DMS79 (cell line): Measurements from ENCODE around the gene ZNF574.

Experiments
- DNase-seq: peaks from one replicate; lab custom pipeline; 2025; lab: John Stamatoyannopoulos, UW

Gene ZNF574

DNA sequence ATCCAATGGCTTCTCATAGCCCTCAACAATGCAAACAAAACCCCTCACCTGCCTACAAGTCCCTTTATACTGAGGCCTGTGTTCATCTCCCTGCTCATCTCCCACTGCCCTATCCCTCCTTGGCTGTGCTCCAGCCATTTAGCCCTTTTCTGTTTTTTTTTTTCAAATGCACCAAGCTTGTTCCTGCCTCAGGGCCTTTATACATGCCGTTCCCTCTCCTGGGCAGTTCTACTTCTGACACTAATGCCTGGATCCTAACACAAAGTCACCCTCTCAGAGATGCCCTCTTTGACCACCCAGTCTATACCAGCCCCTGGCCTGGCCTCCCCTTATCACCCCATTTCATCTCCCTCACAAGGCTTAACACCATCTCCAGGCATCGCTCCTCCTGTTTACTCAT lies 26.9 kb downstream of the ZNF574 start:
- no peak for DNase-seq

- DNase-seq: no peak
Observed at GRCh38 chr19:42105368-42105767, 29.4 kb downstream of the ZNF574 start.

DNA sequence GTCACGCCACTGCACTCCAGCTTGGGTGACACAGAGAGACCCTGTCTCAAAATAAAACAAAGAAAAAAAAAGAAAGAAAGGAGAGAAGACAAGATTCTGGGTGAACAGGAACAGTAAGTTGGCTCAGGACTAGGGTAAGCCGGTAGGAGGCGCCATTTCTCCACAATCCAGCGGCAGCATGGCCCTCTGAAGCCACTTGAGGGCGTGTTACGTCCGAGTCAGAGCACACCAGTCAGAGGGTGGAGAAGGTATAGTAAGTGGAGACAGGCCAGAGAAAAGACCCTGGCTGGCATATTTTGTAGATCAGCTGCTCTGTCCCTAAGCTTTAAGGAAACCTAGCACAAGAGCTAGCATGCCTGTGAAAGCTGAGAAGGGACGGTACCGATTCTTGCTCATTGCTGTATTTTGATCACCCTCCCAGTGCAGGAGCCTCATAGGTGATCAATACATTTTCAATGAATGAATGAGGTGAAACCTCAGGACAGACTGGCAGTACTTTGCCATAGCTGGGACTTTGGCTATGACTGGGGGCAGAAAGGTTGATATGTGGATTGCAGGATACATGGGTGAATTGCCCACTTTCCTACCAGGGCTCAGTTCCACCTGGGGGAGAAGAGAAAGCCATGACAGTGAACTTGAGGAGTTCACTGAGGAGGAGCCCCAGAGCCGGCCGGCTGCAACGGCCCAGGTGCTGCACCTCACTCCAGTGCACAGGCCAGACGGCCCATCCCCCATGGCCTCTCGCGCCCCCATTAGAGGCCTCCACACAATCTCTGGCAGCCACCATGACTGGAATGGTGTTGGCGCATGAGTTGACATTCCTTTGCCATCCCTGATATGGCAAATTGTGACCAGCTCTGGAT lies 32.8 kb downstream of the ZNF574 start:
- peak; percentile 67 for DNase-seq

DNA sequence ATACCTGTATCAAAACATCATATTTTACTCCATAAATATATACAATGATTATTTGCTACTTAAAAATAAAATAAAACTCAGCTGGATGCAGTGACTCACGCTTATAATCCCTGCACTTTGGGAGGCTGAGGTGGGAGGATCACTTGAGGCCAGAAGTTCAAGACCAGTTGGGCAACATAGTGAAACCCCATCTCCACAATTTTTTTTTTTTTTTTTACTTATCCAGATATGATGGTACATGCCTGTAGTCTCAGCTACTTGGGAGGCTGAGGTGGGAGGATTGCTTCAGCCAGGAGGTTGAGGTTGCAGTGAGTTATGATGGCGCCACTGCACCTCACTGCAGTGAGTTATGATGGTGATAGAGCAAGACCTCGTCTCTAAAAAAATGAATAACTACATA lies 33.9 kb downstream of the ZNF574 start:
- DNase-seq: no peak

DNA sequence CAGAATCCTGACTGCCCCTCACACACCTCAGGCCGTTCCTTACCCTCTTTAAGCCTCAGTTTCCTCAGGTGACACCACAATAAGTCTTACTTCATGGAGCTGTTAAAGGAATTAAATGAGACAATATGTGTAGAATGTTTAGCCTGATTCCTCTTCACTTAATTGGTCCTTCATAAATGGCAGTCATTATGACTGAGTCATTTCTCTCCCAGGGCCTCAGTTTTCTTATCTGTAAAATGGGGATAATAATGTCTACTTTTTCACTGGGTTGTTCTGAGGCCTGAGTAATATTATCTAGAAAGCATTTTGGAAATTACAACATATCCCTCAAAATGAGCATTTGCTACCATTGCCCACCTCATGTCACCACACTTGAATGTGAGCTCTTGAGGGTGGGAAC lies 34.7 kb downstream of the ZNF574 start:
- DNase-seq: no peak

GRCh38 chr19:42111384-42111783 lies 35.4 kb downstream of the ZNF574 start:
- DNase-seq: no peak

DNA sequence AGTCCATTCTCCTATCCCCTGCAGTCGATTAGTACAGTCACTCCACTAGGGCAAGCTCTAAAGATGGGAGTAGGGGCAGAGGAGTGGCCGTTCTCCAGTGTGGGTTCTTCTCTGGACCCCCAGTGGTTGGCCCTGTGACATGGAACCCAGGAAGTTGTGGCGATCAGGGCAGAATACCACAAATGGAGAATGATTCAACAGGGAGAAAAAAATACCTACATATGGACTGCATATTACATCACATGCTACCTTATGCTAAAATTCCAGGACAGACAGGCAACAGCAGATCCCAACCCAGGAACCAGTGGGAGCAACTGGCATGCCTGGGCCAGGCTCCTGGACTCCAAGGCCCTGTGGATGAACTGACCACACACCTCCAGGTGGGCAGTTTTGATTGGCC lies 35.8 kb downstream of the ZNF574 start:
- no peak for DNase-seq

- DNase-seq: peak; percentile 65
Observed at GRCh38 chr19:42113641-42114348, 37.8 kb downstream of the ZNF574 start.

GRCh38 chr19:42114412-42114811 lies 38.4 kb downstream of the ZNF574 start:
- DNase-seq: peak; percentile 88

DNA sequence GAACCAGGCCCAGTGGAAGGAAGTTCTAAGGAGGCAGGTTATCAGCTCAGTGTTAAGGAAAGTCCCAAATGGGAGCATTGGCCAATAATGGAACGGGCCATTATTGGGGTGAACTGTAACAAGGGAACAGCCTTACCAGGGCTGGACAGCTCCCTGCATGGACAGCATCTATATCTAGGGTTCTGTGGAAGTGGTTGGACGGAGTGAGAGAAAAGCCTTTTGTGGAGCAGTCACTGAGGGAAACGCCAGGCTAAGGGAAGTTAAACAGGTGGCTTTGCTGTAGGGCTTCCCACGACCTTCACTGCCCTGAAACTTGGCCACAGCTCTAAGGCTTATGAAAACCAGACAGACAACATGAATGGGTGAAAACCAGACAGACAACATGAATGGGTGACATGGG lies 39.3 kb downstream of the ZNF574 start:
- no peak for DNase-seq

DNA sequence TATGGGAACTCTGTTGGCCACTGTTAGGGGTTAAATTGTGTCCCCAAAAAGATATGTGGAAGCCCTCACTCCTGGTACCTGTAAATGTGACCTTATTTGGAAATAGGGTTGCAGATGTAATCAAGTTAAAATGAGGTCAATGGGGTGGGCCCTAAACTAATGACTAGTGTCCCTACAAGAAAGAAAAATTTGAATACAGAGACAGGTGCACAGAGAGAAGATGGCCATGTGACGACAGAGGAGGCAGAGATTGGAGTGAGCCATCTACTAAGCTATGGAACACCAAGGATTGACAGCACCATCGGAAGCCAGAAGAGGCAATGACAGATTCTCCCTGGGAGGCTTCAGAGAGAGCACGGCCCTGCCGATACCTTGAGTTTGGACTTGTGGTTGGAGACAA lies 39.7 kb downstream of the ZNF574 start:
- DNase-seq: no peak

DNA sequence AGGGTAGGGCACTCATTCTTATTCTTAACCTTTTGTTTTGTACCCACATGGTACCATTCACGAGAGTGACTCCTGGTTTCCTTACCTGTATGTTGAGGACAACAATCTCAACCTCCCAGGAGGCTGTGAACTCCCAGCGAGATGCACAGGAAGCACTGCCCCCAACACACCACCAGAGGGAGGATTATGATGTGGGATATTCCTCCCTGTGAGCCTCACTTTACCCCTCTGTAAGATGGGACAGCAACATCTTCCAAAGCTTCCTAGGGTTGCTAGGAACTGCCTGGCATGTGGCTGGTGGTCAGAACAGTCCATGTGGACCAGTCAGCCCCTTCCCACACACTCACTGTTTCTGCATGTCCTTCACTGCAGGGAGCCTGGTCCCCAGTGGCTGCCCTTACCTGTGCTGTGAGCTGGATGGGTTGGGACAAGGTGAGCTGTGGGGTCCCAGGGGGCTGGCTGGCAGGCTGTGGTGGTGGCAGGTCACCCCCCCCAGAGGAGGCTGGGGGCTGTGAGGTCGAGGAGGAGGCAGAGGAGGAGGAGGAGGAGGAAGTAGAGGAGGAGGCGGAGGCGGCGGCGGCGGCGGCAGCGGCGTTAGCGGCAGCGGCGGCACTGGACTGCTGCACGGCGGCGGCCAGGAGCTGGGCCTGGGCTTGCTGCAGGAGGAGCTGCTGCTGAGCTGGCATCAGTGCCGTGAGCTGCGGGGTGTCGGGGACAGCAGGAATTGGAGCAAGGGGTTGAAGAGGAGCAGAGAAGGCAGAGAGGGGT lies 40.5 kb downstream of the ZNF574 start:
- DNase-seq: no peak

DNA sequence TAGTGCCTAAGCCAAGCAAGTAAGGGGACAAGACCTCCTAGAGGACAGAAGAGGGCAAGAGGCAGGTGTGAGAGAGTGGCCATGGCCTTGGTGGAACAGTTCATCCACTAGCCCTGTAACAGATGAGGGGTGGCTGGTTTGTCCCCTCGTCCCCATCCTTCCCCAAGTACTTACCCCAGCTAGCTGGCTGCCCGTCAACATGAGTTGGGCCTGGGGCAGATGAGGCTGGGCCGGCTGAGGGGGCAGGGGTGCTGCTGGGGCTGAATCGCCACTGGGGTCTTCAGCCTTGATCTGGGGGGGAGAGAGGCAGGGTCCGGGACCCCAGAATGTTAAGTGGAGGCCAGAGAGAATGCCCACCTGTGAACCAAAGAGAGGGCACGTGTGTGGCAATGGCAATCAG lies 41.1 kb downstream of the ZNF574 start:
- no peak for DNase-seq

DNA sequence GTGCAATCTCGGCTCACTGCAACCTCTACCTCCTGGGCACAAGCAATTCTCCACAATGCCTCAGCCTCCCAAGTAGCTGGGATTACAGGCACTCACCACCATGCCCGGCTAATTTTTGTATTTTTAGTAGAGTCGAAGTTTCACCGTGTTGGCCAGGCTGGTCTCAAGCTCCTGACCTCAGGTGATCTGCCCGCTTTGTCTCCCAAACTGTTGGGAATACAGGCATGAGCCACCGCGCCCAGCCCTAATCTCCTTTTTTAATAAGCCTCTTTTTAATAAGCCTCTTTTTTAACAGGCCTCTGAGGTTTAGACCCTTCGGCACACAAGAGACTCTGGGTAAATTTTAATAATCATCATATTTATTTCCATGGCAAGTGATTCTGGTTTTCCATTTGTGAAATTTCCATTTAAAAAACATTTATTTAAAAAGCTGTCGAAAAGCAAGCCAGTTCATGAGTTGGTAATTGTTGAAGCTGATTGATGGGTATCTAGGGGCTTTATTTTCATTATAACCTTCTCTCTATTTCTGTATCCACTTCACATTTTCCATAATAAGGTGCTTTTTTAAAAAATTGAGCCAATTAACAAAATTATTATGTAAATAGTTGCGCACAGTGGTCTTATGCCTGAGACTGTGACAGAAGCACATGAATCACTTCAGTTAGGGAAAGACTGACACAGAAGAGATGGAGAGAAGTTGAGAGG lies 44.5 kb downstream of the ZNF574 start:
- no peak for DNase-seq

- DNase-seq: no peak
Observed at GRCh38 chr19:42121036-42121621, 45.2 kb downstream of the ZNF574 start.

DNA sequence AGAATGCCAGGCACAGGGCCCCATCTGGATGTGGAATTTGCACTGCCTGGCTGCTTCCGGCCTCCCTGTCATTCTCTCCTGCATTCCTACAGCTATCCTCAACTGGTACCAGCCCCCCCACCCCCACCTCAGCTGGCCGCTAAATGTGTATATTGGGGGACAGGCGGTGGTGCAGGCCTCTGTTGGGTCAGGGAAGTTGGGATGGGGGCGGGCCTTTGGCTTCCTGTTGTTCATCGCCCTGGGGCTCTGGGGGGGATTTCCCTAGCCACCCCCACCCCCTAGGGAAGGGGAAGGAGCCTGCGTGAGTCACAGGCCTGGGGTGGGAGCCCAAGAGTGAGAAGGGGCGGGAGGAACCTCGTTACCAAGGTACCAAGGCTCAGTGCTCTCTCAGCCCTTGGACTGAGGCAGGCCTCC lies 45.7 kb downstream of the ZNF574 start:
- DNase-seq: no peak

- no peak for DNase-seq
Observed at GRCh38 chr19:42122691-42123607, 47.0 kb downstream of the ZNF574 start.

GRCh38 chr19:42123765-42124164 lies 47.8 kb downstream of the ZNF574 start:
- no peak for DNase-seq

DNA sequence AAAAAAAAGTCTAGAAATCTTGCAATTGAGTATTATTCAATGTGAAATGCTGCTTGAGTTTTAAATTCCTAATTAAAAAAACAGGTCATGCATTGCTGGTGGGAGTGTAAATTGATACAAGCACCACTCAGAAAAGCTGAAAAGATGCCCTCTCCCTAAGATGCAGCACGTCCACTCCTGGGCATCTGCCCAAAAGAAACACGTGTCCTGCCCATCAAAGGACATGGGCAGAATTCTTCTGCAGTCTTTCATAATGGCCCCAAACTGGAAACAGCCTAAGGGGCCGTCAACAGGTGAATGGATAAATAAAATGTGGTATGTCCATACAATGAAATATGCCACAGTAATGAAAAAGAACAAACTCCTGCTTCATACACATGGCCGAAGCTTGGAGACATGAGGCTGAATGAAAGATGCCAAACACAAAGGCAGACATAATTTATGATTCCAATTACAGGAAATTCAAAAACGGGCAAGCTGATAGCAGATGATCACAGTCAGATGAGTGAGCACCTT lies 48.5 kb downstream of the ZNF574 start:
- no peak for DNase-seq

DNA sequence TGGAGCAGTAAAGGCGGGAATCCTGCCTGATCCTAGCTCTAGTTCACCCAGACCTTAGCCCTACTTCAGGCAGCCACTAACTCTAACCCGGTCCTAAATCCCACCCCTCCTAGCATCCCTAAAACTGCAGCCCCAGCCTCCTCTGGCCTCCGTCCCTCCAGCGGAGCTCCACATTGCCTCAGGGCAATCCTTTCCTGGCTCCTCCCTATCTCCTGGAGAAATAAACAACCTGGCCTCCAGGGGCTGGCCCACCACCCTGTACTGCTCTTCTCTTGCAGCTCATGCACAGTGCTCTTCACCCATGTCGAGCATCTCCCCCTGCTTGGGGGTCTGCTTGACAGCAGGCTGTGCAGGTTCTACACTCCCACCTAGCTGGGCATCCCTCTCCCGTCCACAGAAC lies 49.6 kb downstream of the ZNF574 start:
- no peak for DNase-seq
